ENCODE data around the gene VCL.

GRCh38 chr10:74122060-74122459, 124.1 kb downstream of the VCL start:
- TF ChIP-seq EZH2 (IDR thresholded peaks at IDR 0.05) (no peak), POLR2AphosphoS5 (IDR thresholded peaks at IDR 0.05; ENCODE audit: borderline replicate concordance, low read depth, low read length) (no peak), FOXP2 (optimal IDR thresholded peaks at IDR 0.05; ENCODE audit: control extremely low read depth, extremely low read length, insufficient read depth) (no peak)

All from SK-N-MC (cell line).